SU-DHL-6 (cell line): Measurements from ENCODE around the gene RPE65.

ENCODE experiments used
- EZH2phosphoT487 ChIP-seq: fragments of 200-600 bp; sonication (generic), shearing (Covaris generic); conservative IDR thresholded peaks from 2 replicates; pipeline ENCODE4 v1.6.1; 2018; ENCODE audit warnings: mild to moderate bottlenecking, antibody characterized with exemption, low read length, moderate library complexity, mixed read lengths
- TF ChIP-seq, protein P1 (sequence below): fragments of 200-600 bp; sonication (generic); IDR thresholded peaks from one replicate; pipeline ENCODE4 v1.5.1; 2017; ENCODE audit warnings: antibody characterized with exemption, mild to moderate bottlenecking, low read length, moderate library complexity; ENCODE audit not compliant: insufficient read depth, poor library complexity, severe bottlenecking

- TF ChIP-seq, protein P1, sequence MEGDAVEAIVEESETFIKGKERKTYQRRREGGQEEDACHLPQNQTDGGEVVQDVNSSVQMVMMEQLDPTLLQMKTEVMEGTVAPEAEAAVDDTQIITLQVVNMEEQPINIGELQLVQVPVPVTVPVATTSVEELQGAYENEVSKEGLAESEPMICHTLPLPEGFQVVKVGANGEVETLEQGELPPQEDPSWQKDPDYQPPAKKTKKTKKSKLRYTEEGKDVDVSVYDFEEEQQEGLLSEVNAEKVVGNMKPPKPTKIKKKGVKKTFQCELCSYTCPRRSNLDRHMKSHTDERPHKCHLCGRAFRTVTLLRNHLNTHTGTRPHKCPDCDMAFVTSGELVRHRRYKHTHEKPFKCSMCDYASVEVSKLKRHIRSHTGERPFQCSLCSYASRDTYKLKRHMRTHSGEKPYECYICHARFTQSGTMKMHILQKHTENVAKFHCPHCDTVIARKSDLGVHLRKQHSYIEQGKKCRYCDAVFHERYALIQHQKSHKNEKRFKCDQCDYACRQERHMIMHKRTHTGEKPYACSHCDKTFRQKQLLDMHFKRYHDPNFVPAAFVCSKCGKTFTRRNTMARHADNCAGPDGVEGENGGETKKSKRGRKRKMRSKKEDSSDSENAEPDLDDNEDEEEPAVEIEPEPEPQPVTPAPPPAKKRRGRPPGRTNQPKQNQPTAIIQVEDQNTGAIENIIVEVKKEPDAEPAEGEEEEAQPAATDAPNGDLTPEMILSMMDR = no peak
- TF ChIP-seq EZH2phosphoT487 = no peak
Observed at GRCh38 chr1:68445709-68446108, 4.0 kb downstream of the RPE65 start.
